Colonic mucosa (tissue), 4 donors: ENCODE measurements around the gene NEGR1. TPM values are rescaled to one million over a fixed set of nuclear protein-coding genes. Genes with fewer than 3 reads are reported as not detected.

Source experiments
- DNase-seq: peaks from one replicate; pipeline ENCODE4 v3.0.0-alpha.2; 2020
- H3K27ac ChIP-seq: fragments of 200-600 bp; one replicate; pipeline ENCODE4 v1.8.0; 2021
- H3K27me3 ChIP-seq: fragments of 200-600 bp; one replicate; pipeline ENCODE4 v1.8.0; 2021
- H3K36me3 ChIP-seq: fragments of 200-600 bp; one replicate; pipeline ENCODE4 v1.8.0; 2021
- H3K4me1 ChIP-seq: fragments of 200-600 bp; one replicate; pipeline ENCODE4 v1.8.0; 2021; ENCODE audit warnings: mild to moderate bottlenecking
- H3K4me3 ChIP-seq: fragments of 200-600 bp; one replicate; pipeline ENCODE4 v1.8.0; 2021
- H3K9ac ChIP-seq, 2 donors: one replicate each; pipeline ENCODE4 v1.7.0; 2013; ENCODE audit warnings: control low read depth in 2 of 2, low read depth in 2 of 2, low read length in 2 of 2
- H3K9me3 ChIP-seq: fragments of 200-600 bp; one replicate; pipeline ENCODE4 v1.8.0; 2021
- intact Hi-C: fragments of 100-400 bp; cut with DNase I; formaldehyde crosslinking; loops from one replicate; pipeline ENCODE4 v1.14.1; 2022
- total RNA-seq, 2 donors: library from RNA; stranded (reverse); fragmentation: NEBNext Ultra II Directional in 1 of 2; extraction: Animal tissue kit (Norgen Biotek cat#: 25700) in 1 of 2; gene quantifications; one replicate each; pipeline ENCODE4 v1.2.1, GENCODE V29; 2021
- TF ChIP-seq, protein P1 (sequence below): fragments of 200-600 bp; IDR thresholded peaks from one replicate; pipeline ENCODE4 v1.8.0; 2022; ENCODE audit warnings: antibody characterized with exemption, mild to moderate bottlenecking
- donor health status: healthy.
- donor health status: DM: no; HTN: no; CAD: no.
- donor health status: DM: no; HTN: no; CAD: no.

NEGR1 gene
- total RNA-seq, 2 donors from 2014 or later, result 4.0 to 9.2 TPM

- Histone ChIP-seq H3K36me3 (no peaks in the 10 kb centered on the region), H3K9ac (no peak overlapping the region), H3K9me3 (no peaks in the 10 kb centered on the region), H3K4me1 (no peaks in the 10 kb centered on the region), H3K4me3 (no peak overlapping the region), H3K27ac (no peak overlapping the region), H3K27me3 (no peaks in the 10 kb centered on the region)
- TF ChIP-seq, protein P1, sequence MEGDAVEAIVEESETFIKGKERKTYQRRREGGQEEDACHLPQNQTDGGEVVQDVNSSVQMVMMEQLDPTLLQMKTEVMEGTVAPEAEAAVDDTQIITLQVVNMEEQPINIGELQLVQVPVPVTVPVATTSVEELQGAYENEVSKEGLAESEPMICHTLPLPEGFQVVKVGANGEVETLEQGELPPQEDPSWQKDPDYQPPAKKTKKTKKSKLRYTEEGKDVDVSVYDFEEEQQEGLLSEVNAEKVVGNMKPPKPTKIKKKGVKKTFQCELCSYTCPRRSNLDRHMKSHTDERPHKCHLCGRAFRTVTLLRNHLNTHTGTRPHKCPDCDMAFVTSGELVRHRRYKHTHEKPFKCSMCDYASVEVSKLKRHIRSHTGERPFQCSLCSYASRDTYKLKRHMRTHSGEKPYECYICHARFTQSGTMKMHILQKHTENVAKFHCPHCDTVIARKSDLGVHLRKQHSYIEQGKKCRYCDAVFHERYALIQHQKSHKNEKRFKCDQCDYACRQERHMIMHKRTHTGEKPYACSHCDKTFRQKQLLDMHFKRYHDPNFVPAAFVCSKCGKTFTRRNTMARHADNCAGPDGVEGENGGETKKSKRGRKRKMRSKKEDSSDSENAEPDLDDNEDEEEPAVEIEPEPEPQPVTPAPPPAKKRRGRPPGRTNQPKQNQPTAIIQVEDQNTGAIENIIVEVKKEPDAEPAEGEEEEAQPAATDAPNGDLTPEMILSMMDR, result no peak
- intact Hi-C loops, result no loop called here
- DNase-seq, result no peak
Measured at GRCh38 chr1:72015006-72015405, 267.3 kb downstream of the NEGR1 start.

- H3K36me3 ChIP-seq, result no peaks in the 10 kb centered on the region
- intact Hi-C loops, result no loop called here
- no peaks in the 10 kb centered on the region for H3K4me1 ChIP-seq
- no peak overlapping the region for H3K4me3 ChIP-seq
- H3K9ac ChIP-seq, result no peak overlapping the region
- H3K27me3 ChIP-seq, result no peaks in the 10 kb centered on the region
- H3K27ac ChIP-seq, result no peak overlapping the region
- TF ChIP-seq, protein P1, result no peak
- no peaks in the 10 kb centered on the region for H3K9me3 ChIP-seq
- no peak for DNase-seq
Measured at GRCh38 chr1:72013161-72013560, 269.2 kb downstream of the NEGR1 start.

- Histone ChIP-seq H3K27me3 (no peaks in the 10 kb centered on the region), H3K4me3 (no peak overlapping the region), H3K36me3 (no peaks in the 10 kb centered on the region), H3K4me1 (no peaks in the 10 kb centered on the region), H3K9me3 (no peaks in the 10 kb centered on the region), H3K27ac (no peak overlapping the region), H3K9ac (no peak overlapping the region)
- TF ChIP-seq, protein P1, result no peak
- no peak for DNase-seq
- intact Hi-C loops, result no loop called here
Measured at GRCh38 chr1:72011721-72012120, 270.6 kb downstream of the NEGR1 start.

DNA sequence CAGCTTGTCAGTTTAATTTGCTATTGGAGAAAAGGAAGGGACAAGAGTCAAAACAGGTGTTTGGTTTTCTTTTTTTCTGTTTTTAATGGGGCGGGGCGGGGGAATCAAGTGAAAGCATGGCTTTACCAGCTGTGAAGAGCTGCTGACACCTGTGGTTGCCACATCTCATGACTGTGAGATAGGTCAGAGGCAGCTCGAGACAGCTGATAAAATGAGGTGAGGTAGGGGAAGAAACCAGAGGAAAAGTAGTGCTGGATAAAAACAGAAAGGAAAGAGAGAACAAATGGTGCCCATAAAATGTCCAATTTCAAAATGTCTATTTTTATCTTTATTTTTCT, 272.3 kb downstream of the NEGR1 start:
- no peak overlapping the region for H3K27ac ChIP-seq
- intact Hi-C loops, result no loop called here
- no peaks in the 10 kb centered on the region for H3K9me3 ChIP-seq
- H3K4me1 ChIP-seq, result no peaks in the 10 kb centered on the region
- no peak for DNase-seq
- H3K4me3 ChIP-seq, result no peak overlapping the region
- H3K9ac ChIP-seq, result no peak overlapping the region
- TF ChIP-seq, protein P1, result no peak
- no peaks in the 10 kb centered on the region for H3K36me3 ChIP-seq
- no peaks in the 10 kb centered on the region for H3K27me3 ChIP-seq

GRCh38 chr1:72009173-72010093, 272.9 kb downstream of the NEGR1 start:
- TF ChIP-seq, protein P1, result no peak
- H3K27me3 ChIP-seq, result no peaks in the 10 kb centered on the region
- H3K9ac ChIP-seq, result no peak overlapping the region
- intact Hi-C loops, result no loop called here
- no peaks in the 10 kb centered on the region for H3K36me3 ChIP-seq
- H3K4me1 ChIP-seq, result no peaks in the 10 kb centered on the region
- H3K27ac ChIP-seq, result no peak overlapping the region
- no peak for DNase-seq
- no peaks in the 10 kb centered on the region for H3K9me3 ChIP-seq
- H3K4me3 ChIP-seq, result no peak overlapping the region
